ENCODE measurements around the gene MAPKAPK3.
A peak's percentile ranks its signal among the peaks of the same experiment; 100 is the strongest.

Gene MAPKAPK3

DNA sequence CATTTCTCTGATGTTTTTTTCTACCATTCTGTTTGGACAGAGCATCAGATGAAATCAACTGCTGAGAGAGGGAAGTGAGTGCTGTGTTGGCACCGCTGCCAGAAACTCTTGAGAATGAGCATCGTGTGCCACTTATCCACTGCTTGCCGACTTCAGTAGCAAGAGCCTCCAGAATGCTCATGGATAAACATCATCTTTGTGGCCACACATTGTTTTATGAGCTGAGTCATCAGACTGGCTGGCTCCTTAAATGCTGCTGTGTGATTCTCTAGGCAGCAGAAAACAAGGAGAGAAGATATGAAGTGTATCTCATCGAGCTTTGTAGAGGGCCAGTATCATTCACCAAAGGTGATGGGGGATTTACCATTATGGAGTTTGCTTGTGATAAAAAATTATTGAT is 54.4 kb downstream of the MAPKAPK3 start:
- Histone ChIP-seq H3K23ac (ENCODE audit: low read length) (no peak overlapping the region), H3K27ac (ENCODE audit: low read depth, low read length) (no peak overlapping the region), H2BK5ac (ENCODE audit: low read depth, low read length, poor library complexity) (no peak overlapping the region), H3K36me3 (ENCODE audit: control insufficient read depth in 1 of 2, insufficient read depth in 2 of 2, low read length in 2 of 2) (no peaks in the 10 kb centered on the region), H3K9me3 (ENCODE audit: insufficient read depth, low read depth, low read length) (no peaks in the 10 kb centered on the region), H2BK12ac (ENCODE audit: low read length) (no peak overlapping the region), H4K12ac (ENCODE audit: low read depth, low read length) (no peak overlapping the region), H4K8ac (ENCODE audit: low read depth, low read length) (no peak overlapping the region), H2AFZ (ENCODE audit: insufficient read depth, low read length, poor library complexity) (no peak overlapping the region), H3K4ac (ENCODE audit: low read depth, low read length) (no peak overlapping the region), H3K4me2 (ENCODE audit: low read length) (no peak overlapping the region), H2BK120ac (ENCODE audit: insufficient read depth, low read length, poor library complexity) (no peak overlapping the region), H3K18ac (ENCODE audit: low read length) (no peak overlapping the region), H2AK5ac (ENCODE audit: low read length) (no peak overlapping the region), H3K9ac (ENCODE audit: low read length) (no peak overlapping the region), H3K4me3 (ENCODE audit: low read depth, low read length) (no peak overlapping the region), H3K79me2 (ENCODE audit: control insufficient read depth, insufficient read depth, low read length, poor library complexity) (peaks cover 2% of the 10 kb centered on the region), H4K91ac (ENCODE audit: low read depth, low read length) (no peak overlapping the region), H3K4me1 (ENCODE audit: control insufficient read depth in 1 of 2, insufficient read depth in 2 of 2, low read length in 2 of 2) (peaks cover 3 to 4% of the 10 kb centered on the region in 2 experiments), H3K27me3 (ENCODE audit: insufficient read depth, low read length) (no peaks in the 10 kb centered on the region), H3K79me1 (ENCODE audit: low read length) (peaks cover 6% of the 10 kb centered on the region), H3K14ac (ENCODE audit: low read length) (no peak overlapping the region)
- WGBS (ENCODE audit: extremely low coverage, insufficient coverage, insufficient read length), result no CpG with 5 or more reads among the region's 4 CpGs
- peak in 1 of 2 donors; percentile 18 for DNase-seq

- Histone ChIP-seq H3K4ac (ENCODE audit: low read depth, low read length) (no peak overlapping the region), H4K91ac (ENCODE audit: low read depth, low read length) (no peak overlapping the region), H3K4me2 (ENCODE audit: low read length) (no peak overlapping the region), H3K27ac (ENCODE audit: low read depth, low read length) (no peak overlapping the region), H3K18ac (ENCODE audit: low read length) (no peak overlapping the region), H2BK5ac (ENCODE audit: low read depth, low read length, poor library complexity) (no peak overlapping the region), H3K4me3 (ENCODE audit: low read depth, low read length) (no peak overlapping the region), H3K14ac (ENCODE audit: low read length) (no peak overlapping the region), H2BK120ac (ENCODE audit: insufficient read depth, low read length, poor library complexity) (no peak overlapping the region), H3K27me3 (ENCODE audit: insufficient read depth, low read length) (no peaks in the 10 kb centered on the region), H3K79me1 (ENCODE audit: low read length) (peaks cover 6% of the 10 kb centered on the region), H3K9ac (ENCODE audit: low read length) (no peak overlapping the region), H2AFZ (ENCODE audit: insufficient read depth, low read length, poor library complexity) (no peak overlapping the region), H3K9me3 (ENCODE audit: insufficient read depth, low read depth, low read length) (no peaks in the 10 kb centered on the region), H3K79me2 (ENCODE audit: control insufficient read depth, insufficient read depth, low read length, poor library complexity) (peaks cover 2% of the 10 kb centered on the region), H2AK5ac (ENCODE audit: low read length) (no peak overlapping the region), H3K36me3 (ENCODE audit: control insufficient read depth in 1 of 2, insufficient read depth in 2 of 2, low read length in 2 of 2) (no peaks in the 10 kb centered on the region), H3K4me1 (ENCODE audit: control insufficient read depth in 1 of 2, insufficient read depth in 2 of 2, low read length in 2 of 2) (peaks cover 3 to 4% of the 10 kb centered on the region in 2 experiments), H4K12ac (ENCODE audit: low read depth, low read length) (no peak overlapping the region), H2BK12ac (ENCODE audit: low read length) (no peak overlapping the region), H4K8ac (ENCODE audit: low read depth, low read length) (no peak overlapping the region), H3K23ac (ENCODE audit: low read length) (no peak overlapping the region)
- no peak for DNase-seq
- WGBS (ENCODE audit: extremely low coverage, insufficient coverage, insufficient read length), result no CpG with 5 or more reads among the region's 3 CpGs
Measured at GRCh38 chr3:50672656-50673055, 55.7 kb downstream of the MAPKAPK3 start.

DNA sequence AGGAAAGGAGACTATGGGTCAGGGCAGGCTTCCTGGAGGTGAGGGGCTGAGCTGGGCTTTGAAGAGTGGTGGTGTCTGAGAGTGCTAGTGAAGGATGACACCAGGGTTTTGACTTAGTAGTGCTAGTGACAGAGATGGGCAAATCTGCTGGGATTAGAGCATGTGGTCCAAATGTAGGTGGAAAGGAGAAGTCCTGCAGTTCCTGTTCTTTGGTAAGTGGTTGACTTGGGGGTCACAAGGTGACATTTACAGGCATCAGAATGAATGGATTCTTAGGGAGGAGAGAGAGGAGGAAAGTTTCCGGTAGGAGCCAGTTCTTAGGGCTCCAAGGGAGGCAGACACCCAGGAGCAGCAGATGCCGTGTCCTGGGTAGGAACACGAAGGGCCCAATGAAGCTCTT is 57.0 kb downstream of the MAPKAPK3 start:
- H3K18ac ChIP-seq (ENCODE audit: low read length), result no peak overlapping the region
- no peak overlapping the region for H2BK12ac ChIP-seq (ENCODE audit: low read length)
- DNase-seq, result no peak
- H3K23ac ChIP-seq (ENCODE audit: low read length), result no peak overlapping the region
- WGBS (ENCODE audit: extremely low coverage, insufficient coverage, insufficient read length), result no CpG with 5 or more reads among the region's 3 CpGs
- no peak overlapping the region for H3K4me3 ChIP-seq (ENCODE audit: low read depth, low read length)
- no peak overlapping the region for H2AFZ ChIP-seq (ENCODE audit: insufficient read depth, low read length, poor library complexity)
- H3K79me2 ChIP-seq (ENCODE audit: control insufficient read depth, insufficient read depth, low read length, poor library complexity), result peaks cover 2% of the 10 kb centered on the region
- H3K9ac ChIP-seq (ENCODE audit: low read length), result no peak overlapping the region
- H3K4ac ChIP-seq (ENCODE audit: low read depth, low read length), result no peak overlapping the region
- peaks cover 6% of the 10 kb centered on the region for H3K79me1 ChIP-seq (ENCODE audit: low read length)
- H2BK120ac ChIP-seq (ENCODE audit: insufficient read depth, low read length, poor library complexity), result no peak overlapping the region
- H3K4me2 ChIP-seq (ENCODE audit: low read length), result peak overlapping the region; percentile 92
- H4K8ac ChIP-seq (ENCODE audit: low read depth, low read length), result no peak overlapping the region
- H3K27me3 ChIP-seq (ENCODE audit: insufficient read depth, low read length), result no peaks in the 10 kb centered on the region
- H3K27ac ChIP-seq (ENCODE audit: low read depth, low read length), result no peak overlapping the region
- no peak overlapping the region for H2AK5ac ChIP-seq (ENCODE audit: low read length)
- no peak overlapping the region for H4K12ac ChIP-seq (ENCODE audit: low read depth, low read length)
- H2BK5ac ChIP-seq (ENCODE audit: low read depth, low read length, poor library complexity), result no peak overlapping the region
- H3K14ac ChIP-seq (ENCODE audit: low read length), result no peak overlapping the region
- H3K9me3 ChIP-seq (ENCODE audit: insufficient read depth, low read depth, low read length), result no peaks in the 10 kb centered on the region
- no peaks in the 10 kb centered on the region for H3K36me3 ChIP-seq (ENCODE audit: control insufficient read depth in 1 of 2, insufficient read depth in 2 of 2, low read length in 2 of 2)
- H4K91ac ChIP-seq (ENCODE audit: low read depth, low read length), result no peak overlapping the region
- H3K4me1 ChIP-seq (ENCODE audit: control insufficient read depth in 1 of 2, insufficient read depth in 2 of 2, low read length in 2 of 2), result peaks cover 3 to 4% of the 10 kb centered on the region in 2 experiments

DNA sequence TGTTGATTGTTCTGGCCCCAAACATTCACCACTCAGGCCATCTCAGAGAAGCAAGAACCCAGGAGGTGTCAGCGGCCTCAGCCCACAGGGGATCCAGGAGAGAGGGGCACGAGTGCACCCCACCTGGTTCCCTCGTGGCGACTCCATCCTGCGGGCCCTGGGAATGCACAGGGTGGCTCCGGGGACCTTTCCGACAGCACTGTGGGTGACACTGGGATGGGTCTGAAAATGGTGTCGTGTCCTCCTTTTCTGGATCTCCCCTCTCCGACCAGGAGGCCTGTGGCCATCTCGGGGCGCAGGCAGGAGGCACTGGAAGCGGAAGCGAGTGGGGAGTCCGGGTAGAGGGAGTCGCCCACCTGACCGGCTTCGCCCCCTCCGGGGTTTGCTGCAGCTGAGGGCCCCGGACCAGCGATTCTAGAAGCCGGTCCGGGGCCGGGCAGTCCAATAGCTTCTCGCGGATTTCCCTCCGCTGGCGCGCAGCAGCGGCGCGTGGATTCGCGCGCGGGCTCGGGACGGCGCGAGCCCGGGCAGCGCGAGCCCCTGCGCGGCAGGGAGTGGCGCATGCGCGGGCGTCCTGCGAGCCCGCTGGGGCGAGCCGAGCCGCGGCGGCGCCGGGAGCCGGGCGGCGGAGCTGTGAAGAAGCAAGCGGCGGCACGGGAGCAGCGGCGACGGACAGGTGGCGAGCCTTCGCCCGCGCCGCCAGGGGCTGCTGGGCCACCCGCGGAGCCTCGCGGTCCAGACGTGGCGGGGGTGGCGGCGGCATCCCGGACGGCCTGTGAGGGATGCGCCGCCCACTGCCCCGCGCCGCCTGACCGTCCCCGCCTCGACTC is 57.6 kb downstream of the MAPKAPK3 start, which contains the start of gene DOCK3:
Gene DOCK3, plus strand, starts transcription at position 579 of the 830 bp plus-strand sequence. CDS start 337 bp downstream, outside the sequence.
- H3K36me3 ChIP-seq (ENCODE audit: control insufficient read depth in 1 of 2, insufficient read depth in 2 of 2, low read length in 2 of 2), result no peaks in the 10 kb centered on the region
- H3K79me2 ChIP-seq (ENCODE audit: control insufficient read depth, insufficient read depth, low read length, poor library complexity), result peaks cover 2% of the 10 kb centered on the region
- H3K18ac ChIP-seq (ENCODE audit: low read length), result peak within 1 kb of the TSS; percentile 96
- H3K23ac ChIP-seq (ENCODE audit: low read length), result no peak within 1 kb of the TSS
- H3K14ac ChIP-seq (ENCODE audit: low read length), result peak within 1 kb of the TSS; percentile 80
- H4K12ac ChIP-seq (ENCODE audit: low read depth, low read length), result no peak within 1 kb of the TSS
- H3K27me3 ChIP-seq (ENCODE audit: insufficient read depth, low read length), result no peaks in the 10 kb centered on the region
- peak within 1 kb of the TSS; percentile 34 for H3K27ac ChIP-seq (ENCODE audit: low read depth, low read length)
- peak within 1 kb of the TSS; percentile 94 for H2AFZ ChIP-seq (ENCODE audit: insufficient read depth, low read length, poor library complexity)
- peak within 1 kb of the TSS; percentile 70 for H3K4ac ChIP-seq (ENCODE audit: low read depth, low read length)
- peaks cover 6% of the 10 kb centered on the region for H3K79me1 ChIP-seq (ENCODE audit: low read length)
- H3K4me3 ChIP-seq (ENCODE audit: low read depth, low read length), result peak within 1 kb of the TSS; percentile 88
- peak; percentile 42 to 68 for DNase-seq
- H3K4me1 ChIP-seq (ENCODE audit: control insufficient read depth in 1 of 2, insufficient read depth in 2 of 2, low read length in 2 of 2), result peaks cover 3 to 4% of the 10 kb centered on the region in 2 experiments
- no peaks in the 10 kb centered on the region for H3K9me3 ChIP-seq (ENCODE audit: insufficient read depth, low read depth, low read length)
- peak within 1 kb of the TSS; percentile 86 for H4K8ac ChIP-seq (ENCODE audit: low read depth, low read length)
- H2BK12ac ChIP-seq (ENCODE audit: low read length), result peak within 1 kb of the TSS; percentile 58
- H3K9ac ChIP-seq (ENCODE audit: low read length), result peak within 1 kb of the TSS; percentile 85
- no peak within 1 kb of the TSS for H2BK5ac ChIP-seq (ENCODE audit: low read depth, low read length, poor library complexity)
- peak within 1 kb of the TSS; percentile 58 for H2BK120ac ChIP-seq (ENCODE audit: insufficient read depth, low read length, poor library complexity)
- peak within 1 kb of the TSS; percentile 70 for H4K91ac ChIP-seq (ENCODE audit: low read depth, low read length)
- WGBS (ENCODE audit: extremely low coverage, insufficient coverage, insufficient read length), result no CpG with 5 or more reads among the region's 89 CpGs
- peak within 1 kb of the TSS; percentile 92 for H3K4me2 ChIP-seq (ENCODE audit: low read length)
- no peak within 1 kb of the TSS for H2AK5ac ChIP-seq (ENCODE audit: low read length)
